Measurements from ENCODE around the gene SLC15A5.

Gene SLC15A5

GRCh38 chr12:16166563-16167470 is 110.7 kb downstream of the SLC15A5 start:
- H3K27ac ChIP-seq: no peak overlapping the region
- TF ChIP-seq CTCF (conservative IDR thresholded peaks at IDR 0.05) (no peak), ZFX (IDR thresholded peaks at IDR 0.05) (no peak)

GRCh38 chr12:16165506-16165905 is 112.0 kb downstream of the SLC15A5 start:
- no peak overlapping the region for H3K27ac ChIP-seq
- TF ChIP-seq ZFX (IDR thresholded peaks at IDR 0.05) (no peak), CTCF (conservative IDR thresholded peaks at IDR 0.05) (peak; percentile 73)

- H3K27ac ChIP-seq: no peak overlapping the region
- TF ChIP-seq ZFX (IDR thresholded peaks at IDR 0.05): no peak
Observed at GRCh38 chr12:16163901-16164300, 113.6 kb downstream of the SLC15A5 start.

GRCh38 chr12:16163146-16163545 is 114.3 kb downstream of the SLC15A5 start:
- TF ChIP-seq CTCF (conservative IDR thresholded peaks at IDR 0.05) (no peak), ZFX (IDR thresholded peaks at IDR 0.05) (no peak)
- H3K27ac ChIP-seq: no peak overlapping the region

GRCh38 chr12:16159571-16159970 is 117.9 kb downstream of the SLC15A5 start:
- TF ChIP-seq ZFX (IDR thresholded peaks at IDR 0.05) (no peak), CTCF (conservative IDR thresholded peaks at IDR 0.05) (no peak)
- no peak overlapping the region for H3K27ac ChIP-seq

- no peak overlapping the region for H3K27ac ChIP-seq
- no peak for TF ChIP-seq CTCF (conservative IDR thresholded peaks at IDR 0.05)
- no peak for TF ChIP-seq ZFX (IDR thresholded peaks at IDR 0.05)
Observed at GRCh38 chr12:16158050-16158449, 119.4 kb downstream of the SLC15A5 start.

GRCh38 chr12:16155938-16156337 is 121.5 kb downstream of the SLC15A5 start:
- TF ChIP-seq CTCF (conservative IDR thresholded peaks at IDR 0.05) (no peak), ZFX (IDR thresholded peaks at IDR 0.05) (no peak)
- H3K27ac ChIP-seq: no peak overlapping the region

GRCh38 chr12:16154990-16155389 is 122.5 kb downstream of the SLC15A5 start:
- TF ChIP-seq CTCF (conservative IDR thresholded peaks at IDR 0.05) (no peak), ZFX (IDR thresholded peaks at IDR 0.05) (no peak)

More at GRCh38 chr12:16154990-16155389, 122.5 kb downstream of the SLC15A5 start:
- no peak overlapping the region for H3K27ac ChIP-seq
